Stomach smooth muscle (tissue), 2 donors: Measurements from ENCODE around the gene RETREG2.

Experiments
- H3K27ac ChIP-seq: one replicate; pipeline ENCODE4 v1.7.0; 2013; ENCODE audit warnings: mild to moderate bottlenecking, low read length, inconsistent platforms
- H3K27me3 ChIP-seq, 2 donors: one replicate each; pipeline ENCODE4 v1.7.0; 2013; ENCODE audit warnings: low read length in 2 of 2; ENCODE audit not compliant: insufficient read depth in 2 of 2, control insufficient read depth in 1 of 2
- H3K36me3 ChIP-seq, 2 donors: one replicate each; pipeline ENCODE4 v1.7.0; 2013; ENCODE audit warnings: low read length in 2 of 2; ENCODE audit not compliant: control insufficient read depth in 2 of 2, insufficient read depth in 2 of 2
- H3K4me1 ChIP-seq: one replicate; pipeline ENCODE4 v1.7.0; 2013; ENCODE audit warnings: low read length; ENCODE audit not compliant: control insufficient read depth, insufficient read depth
- H3K4me3 ChIP-seq, 2 donors: one replicate each; pipeline ENCODE4 v1.7.0; 2013; ENCODE audit warnings: low read length in 2 of 2
- H3K9ac ChIP-seq, 2 donors: one replicate each; pipeline ENCODE4 v1.7.0; 2013; ENCODE audit warnings: low read length in 2 of 2, mild to moderate bottlenecking in 1 of 2
- H3K9me3 ChIP-seq, 2 donors: one replicate each; pipeline ENCODE4 v1.7.0; 2013; ENCODE audit warnings: low read length in 2 of 2; ENCODE audit not compliant: control insufficient read depth in 2 of 2
- donor health status: healthy.
- donor health status: Pancreatic carcinoma.

The RETREG2 gene

DNA sequence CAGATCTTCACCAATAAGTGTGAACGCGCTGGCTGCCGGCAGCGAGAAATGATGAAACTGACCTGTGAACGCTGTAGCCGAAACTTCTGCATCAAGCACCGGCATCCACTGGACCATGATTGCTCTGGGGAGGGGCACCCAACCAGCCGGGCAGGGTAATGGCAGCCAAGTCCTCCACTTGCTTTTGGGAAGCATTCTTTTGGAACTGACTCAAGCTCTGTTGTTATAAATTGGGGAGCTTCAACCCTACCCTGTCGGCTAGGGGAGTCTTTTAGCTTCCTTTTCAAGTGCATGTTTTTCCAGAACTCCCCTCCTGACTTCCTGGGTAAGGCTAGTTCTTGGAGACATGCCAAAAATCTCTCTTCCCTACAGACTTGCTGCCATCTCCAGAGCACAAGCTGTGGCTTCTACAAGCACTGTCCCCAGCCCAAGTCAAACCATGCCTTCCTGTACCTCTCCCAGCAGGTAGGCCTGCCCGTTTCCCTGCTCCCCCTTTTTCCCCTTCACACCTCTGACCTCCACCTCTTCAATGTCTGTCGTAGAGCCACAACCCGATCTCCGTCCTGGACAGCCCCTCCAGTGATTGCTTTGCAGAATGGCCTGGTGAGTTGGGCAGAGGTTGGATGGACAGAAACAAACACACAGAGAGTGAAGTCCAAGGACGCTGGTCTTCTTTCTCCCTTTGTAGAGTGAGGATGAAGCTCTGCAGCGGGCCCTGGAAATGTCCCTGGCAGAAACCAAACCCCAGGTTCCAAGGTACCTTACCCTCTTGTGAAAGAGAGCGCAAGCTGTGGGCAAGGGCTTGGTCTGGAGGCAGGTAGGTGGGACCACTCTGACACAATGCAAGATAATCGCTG is 30.0 kb downstream of the RETREG2 start:
- Histone ChIP-seq H3K27me3 (no peaks in the 10 kb centered on the region), H3K9ac (peak overlapping the region; percentile 55 to 69), H3K9me3 (no peaks in the 10 kb centered on the region), H3K27ac (peak overlapping the region; percentile 92), H3K4me3 (peak overlapping the region; percentile 54 to 93), H3K36me3 (peaks cover 22 to 33% of the 10 kb centered on the region in 2 donors), H3K4me1 (peaks cover 22% of the 10 kb centered on the region)

DNA sequence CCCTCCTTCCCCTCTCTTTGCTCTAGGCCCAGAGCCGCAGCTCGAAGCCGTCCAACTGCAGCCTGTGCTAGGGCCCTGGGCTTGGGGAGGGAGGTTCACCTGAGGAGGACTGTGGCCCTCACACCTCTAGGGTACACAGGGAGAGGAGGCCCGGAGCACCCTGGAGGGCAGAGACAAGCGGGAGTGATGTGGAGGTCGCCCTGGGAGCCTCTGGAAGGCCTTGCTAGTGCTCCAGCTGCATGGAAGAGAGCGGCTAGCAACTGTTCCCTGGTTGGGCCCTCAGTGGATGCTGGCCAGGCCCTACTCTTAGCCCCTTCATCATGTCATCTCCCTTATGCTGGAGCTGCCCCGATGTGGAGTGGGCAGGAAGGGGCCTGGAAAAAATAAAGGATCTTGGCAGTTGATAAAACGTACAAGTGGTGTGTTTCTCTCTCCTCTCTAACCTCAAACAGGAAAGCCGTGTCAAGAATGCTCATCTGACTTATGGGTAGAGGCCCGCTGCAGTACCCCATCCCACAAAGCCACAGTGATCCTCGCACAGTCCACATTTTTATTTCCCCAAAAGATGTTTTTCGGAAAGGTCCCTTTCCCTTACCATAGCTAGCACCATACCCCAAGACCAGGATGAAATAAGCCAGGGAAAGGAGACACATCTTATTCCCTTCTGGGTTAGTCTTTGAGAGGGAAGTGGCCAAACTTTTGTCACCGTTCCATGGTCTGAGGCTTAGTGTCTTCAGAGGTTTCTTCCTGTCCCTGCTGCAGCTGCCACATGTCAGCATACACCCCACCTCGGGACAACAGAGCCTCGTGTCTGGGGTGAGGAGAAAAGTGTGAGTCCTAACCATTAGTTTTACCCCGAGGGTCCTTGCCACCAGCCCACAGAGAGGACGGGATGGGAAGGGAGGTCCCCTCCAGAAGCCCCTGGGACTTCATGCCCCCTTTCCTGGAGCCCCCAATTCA is 31.4 kb downstream of the RETREG2 start:
- no peaks in the 10 kb centered on the region for H3K27me3 ChIP-seq
- no peak overlapping the region for H3K27ac ChIP-seq
- H3K9me3 ChIP-seq = no peaks in the 10 kb centered on the region
- no peak overlapping the region for H3K9ac ChIP-seq
- H3K36me3 ChIP-seq = peaks cover 34 to 47% of the 10 kb centered on the region in 2 donors
- no peak overlapping the region for H3K4me3 ChIP-seq
- H3K4me1 ChIP-seq = peaks cover 22% of the 10 kb centered on the region

DNA sequence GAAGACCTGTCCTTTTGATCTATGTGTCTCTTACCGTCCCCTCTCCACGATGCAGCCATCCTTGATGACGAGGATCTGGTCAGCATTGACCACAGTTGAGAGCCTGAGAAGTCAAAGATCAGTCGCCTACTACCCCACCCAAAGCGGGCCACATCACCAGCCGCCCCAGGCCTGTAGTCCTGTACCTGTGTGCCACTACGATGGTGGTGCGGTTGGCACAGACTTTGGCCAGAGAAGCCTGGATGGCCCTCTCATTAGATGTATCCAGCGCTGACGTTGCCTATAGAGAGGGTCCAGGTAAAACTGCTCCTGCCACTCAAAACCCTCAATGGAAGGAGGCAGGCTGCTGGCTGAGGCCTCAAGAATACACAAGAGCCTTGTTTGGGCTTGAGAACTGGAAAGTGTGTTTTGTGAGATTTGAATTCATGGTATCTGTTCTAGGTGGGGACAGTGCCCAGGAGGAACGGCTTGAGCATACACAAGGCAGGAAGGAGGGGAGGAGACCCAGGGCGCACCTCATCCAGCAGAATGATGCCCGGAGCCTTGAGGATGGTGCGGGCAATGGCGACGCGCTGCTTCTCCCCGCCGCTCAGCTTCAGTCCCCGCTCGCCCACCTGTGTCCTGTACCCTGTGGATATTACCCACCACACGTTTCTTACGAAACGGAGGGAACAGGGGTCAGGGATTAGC is 32.3 kb downstream of the RETREG2 start:
- Histone ChIP-seq H3K9ac (no peak overlapping the region), H3K27me3 (no peaks in the 10 kb centered on the region), H3K27ac (no peak overlapping the region), H3K9me3 (no peaks in the 10 kb centered on the region), H3K4me3 (no peak overlapping the region), H3K36me3 (peaks cover 38 to 55% of the 10 kb centered on the region in 2 donors), H3K4me1 (peaks cover 22% of the 10 kb centered on the region)

DNA sequence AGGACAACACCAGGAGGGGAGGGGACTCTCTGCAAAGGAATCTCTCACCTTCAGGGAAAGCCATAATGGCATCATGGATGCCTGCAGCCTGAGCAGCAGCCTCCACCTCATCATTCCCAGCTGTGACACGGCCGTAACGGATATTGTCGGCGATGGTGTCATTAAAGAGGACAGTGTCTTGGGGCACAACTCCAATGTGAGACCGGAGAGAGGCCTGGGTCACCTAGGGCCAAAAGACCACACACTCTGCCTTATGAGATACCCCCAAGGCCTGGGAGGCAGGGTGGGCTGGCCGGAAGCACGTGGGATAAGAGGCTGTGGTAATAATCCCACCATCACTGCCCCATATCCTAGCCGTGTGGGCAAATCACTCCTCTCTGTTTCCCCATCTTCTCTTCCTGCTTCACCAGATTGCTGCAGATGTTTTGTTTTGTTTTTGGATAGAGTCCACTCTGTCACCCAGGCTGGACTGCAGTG is 32.8 kb downstream of the RETREG2 start:
- Histone ChIP-seq H3K9me3 (no peaks in the 10 kb centered on the region), H3K9ac (no peak overlapping the region), H3K4me3 (no peak overlapping the region), H3K27ac (no peak overlapping the region), H3K27me3 (no peaks in the 10 kb centered on the region), H3K36me3 (peaks cover 40 to 57% of the 10 kb centered on the region in 2 donors), H3K4me1 (peaks cover 22% of the 10 kb centered on the region)

DNA sequence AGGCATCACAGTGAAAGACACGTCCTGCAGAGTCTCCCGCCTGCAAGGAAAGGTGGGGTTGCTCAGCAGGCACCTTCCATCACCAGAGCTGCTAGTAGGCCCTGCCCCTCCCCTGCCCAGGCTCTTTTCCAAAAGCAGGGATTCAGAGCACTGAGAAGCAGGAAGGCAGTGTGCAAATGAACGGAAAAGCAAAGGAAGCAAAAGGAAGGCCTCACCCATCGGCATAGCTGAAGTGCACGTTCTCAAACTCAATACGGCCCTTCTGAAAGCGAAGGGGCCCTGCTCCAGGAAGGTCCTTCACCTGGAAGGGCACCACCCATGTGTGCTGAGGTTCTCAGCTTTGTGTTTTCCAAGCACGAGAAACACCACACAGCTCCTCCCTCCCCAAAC is 34.9 kb downstream of the RETREG2 start:
- H3K4me3 ChIP-seq = no peak overlapping the region
- H3K9ac ChIP-seq = no peak overlapping the region
- no peaks in the 10 kb centered on the region for H3K9me3 ChIP-seq
- no peak overlapping the region for H3K27ac ChIP-seq
- H3K36me3 ChIP-seq = peaks cover 40 to 60% of the 10 kb centered on the region in 2 donors
- H3K27me3 ChIP-seq = no peaks in the 10 kb centered on the region
- H3K4me1 ChIP-seq = peaks cover 26% of the 10 kb centered on the region

DNA sequence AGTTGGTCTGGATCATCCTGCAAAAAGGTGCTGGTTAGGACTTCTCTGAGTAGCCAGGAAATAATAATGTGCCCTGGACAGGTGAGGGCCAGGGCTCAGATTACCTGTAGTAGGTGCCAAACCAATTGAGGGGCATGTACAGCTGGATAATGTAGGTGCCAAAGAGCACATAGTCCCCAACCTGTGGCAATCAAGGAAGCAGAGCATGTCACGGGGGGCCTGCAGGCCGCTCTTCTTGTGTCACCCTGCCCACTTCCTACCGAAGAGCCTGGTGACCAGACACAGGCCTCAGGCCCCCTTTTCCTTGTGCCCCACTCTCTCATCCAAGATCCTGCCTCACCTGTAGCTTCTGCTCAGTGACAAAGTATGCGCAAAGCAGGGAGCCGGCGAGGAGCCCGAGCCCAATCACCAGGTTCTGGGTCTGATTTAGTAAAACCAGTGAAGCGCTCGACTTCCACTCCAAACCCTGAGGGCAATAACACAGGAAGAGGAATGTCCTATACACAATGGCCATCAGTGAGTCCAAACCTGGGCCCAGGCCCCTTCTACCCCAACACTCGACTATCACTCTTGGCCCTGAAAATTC is 35.5 kb downstream of the RETREG2 start:
- Histone ChIP-seq H3K36me3 (peaks cover 38 to 57% of the 10 kb centered on the region in 2 donors), H3K9me3 (no peaks in the 10 kb centered on the region), H3K27me3 (no peaks in the 10 kb centered on the region), H3K4me1 (peaks cover 27% of the 10 kb centered on the region), H3K9ac (no peak overlapping the region), H3K27ac (no peak overlapping the region), H3K4me3 (no peak overlapping the region)

DNA sequence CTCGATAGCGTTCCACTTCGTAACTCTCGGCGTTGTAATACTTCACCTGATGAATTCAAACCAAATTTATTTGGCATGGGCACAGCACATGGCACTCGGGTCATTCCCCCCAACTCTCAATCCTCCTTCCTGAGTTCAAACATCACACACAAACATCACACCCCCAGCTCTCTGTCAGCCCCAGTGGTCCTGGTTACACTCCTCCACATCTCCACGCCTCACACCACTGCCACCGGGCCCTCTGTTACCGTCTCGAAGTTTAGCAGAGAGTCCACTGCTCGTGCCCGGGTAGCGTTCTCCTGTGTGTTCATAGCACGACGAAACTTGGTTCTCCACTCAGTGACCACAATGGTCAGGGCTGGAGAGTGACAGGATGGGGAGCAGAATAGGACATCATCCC is 36.1 kb downstream of the RETREG2 start:
- H3K4me3 ChIP-seq = no peak overlapping the region
- H3K4me1 ChIP-seq = peaks cover 32% of the 10 kb centered on the region
- H3K9ac ChIP-seq = peak overlapping the region in 1 of 2 donors; percentile 47
- H3K27ac ChIP-seq = no peak overlapping the region
- H3K27me3 ChIP-seq = no peaks in the 10 kb centered on the region
- peaks cover 33 to 52% of the 10 kb centered on the region in 2 donors for H3K36me3 ChIP-seq
- no peaks in the 10 kb centered on the region for H3K9me3 ChIP-seq

DNA sequence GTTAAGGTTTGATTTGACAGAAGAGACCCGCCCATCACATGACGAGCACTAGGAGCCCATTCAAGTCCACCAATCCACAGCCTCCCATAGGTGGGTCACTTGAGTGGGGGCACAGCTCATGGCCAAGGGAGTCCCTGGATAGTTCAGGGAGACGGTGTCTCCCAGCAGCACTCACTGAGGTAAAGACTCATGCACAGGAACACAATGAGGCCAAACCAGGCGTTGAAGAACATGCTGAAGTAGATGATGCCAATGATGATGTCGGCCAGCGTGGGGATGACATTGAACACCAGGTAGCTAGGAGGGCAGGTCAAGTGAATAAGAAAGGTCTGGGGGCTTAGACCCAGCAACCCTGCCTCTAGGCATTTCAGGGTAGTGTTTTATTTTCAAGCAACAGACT is 36.7 kb downstream of the RETREG2 start:
- Histone ChIP-seq H3K9ac (no peak overlapping the region), H3K36me3 (peaks cover 27 to 48% of the 10 kb centered on the region in 2 donors), H3K27ac (no peak overlapping the region), H3K9me3 (no peaks in the 10 kb centered on the region), H3K4me1 (peaks cover 38% of the 10 kb centered on the region), H3K4me3 (no peak overlapping the region), H3K27me3 (no peaks in the 10 kb centered on the region)

DNA sequence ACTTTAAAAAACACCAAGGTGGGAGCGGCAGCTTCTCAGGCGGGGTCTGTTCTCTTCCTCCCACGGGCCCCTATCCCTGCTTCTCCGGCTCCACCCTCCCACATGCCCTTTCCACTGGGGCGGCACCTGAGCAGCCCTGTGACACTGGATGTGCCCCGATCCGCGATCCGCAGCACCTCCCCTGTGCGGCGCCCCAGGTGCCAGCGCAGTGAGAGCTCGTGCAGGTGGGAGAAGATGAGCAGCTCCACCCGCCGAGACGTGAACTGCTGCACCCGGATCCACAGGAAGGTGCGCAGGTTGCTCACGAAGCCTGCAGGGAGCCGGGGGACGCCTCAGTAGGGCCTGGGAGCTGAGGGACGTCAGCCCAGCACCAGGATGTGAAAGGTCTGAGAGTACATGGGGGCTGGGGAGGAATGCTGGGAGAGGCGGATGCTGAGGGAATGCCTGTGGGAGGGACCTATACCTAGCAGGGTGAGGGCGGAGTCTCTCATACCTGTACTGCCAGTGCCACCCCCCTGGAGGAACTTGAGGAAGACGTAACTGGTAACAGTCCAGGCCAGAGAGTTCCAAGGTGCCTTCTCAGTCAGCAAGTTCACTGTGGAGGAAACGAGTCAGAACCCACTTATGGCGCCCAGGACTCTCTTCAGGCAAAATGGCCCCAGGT is 37.9 kb downstream of the RETREG2 start:
- H3K4me1 ChIP-seq = peaks cover 44% of the 10 kb centered on the region
- H3K9me3 ChIP-seq = no peaks in the 10 kb centered on the region
- no peaks in the 10 kb centered on the region for H3K27me3 ChIP-seq
- peaks cover 29 to 48% of the 10 kb centered on the region in 2 donors for H3K36me3 ChIP-seq
- no peak overlapping the region for H3K27ac ChIP-seq
- H3K4me3 ChIP-seq = no peak overlapping the region
- no peak overlapping the region for H3K9ac ChIP-seq
